Omental fat pad (tissue), 4 donors: Measurements from ENCODE around the gene PSME3IP1. TPM values are rescaled to one million over a fixed set of nuclear protein-coding genes. Genes with fewer than 3 reads are reported as not detected.
"Not testable (repeated sequence)": the region's sequence is repeated elsewhere in the genome, so short reads cannot be mapped to it uniquely, and the experiment has no call there.

Experiments used
- ATAC-seq: fragments of 150-250 bp; one replicate; pipeline ENCODE4 v1.9.1; 2016; ENCODE audit warnings: mild to moderate bottlenecking, moderate library complexity; ENCODE audit not compliant: low FRiP score
- DNase-seq: peaks from one replicate; pipeline ENCODE4 v3.0.0-alpha.2; 2019; ENCODE audit warnings: low spot score
- total RNA-seq, 4 donors: library from RNA; depleted of rRNA; stranded (reverse); fragments of >200 nt; gene quantifications; one replicate each; pipeline ENCODE4 v1.1.0, GENCODE V29; 2016
- TF ChIP-seq, protein P1 (sequence below), 3 donors: fragments of 450-650 bp; IDR thresholded peaks; one replicate each; pipeline ENCODE4 v1.5.1; 2016 to 2017; ENCODE audit warnings: antibody characterized with exemption in 3 of 3, mild to moderate bottlenecking in 3 of 3, moderate library complexity in 2 of 3

Gene PSME3IP1
- total RNA-seq, 4 donors from 2014 or later = 47.1 to 62.6 (median 54.5) TPM

DNA sequence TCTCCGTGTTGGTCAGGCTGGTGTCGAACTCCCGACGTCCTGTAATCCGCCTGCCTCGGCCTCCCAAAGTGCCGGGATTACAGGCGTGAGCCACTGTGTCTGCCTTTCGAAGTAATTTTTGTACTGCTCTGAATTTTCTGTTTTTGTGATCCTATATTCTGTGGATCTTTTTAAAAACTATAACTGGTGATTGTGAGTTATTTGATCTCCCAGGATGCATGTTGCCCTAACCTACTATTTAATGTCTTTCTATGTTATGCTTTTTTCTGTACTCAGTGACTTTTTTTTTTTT is 2.8 kb upstream of the PSME3IP1 start:
- DNase-seq (no peak), ATAC-seq (no peak)
- TF ChIP-seq, protein P1, sequence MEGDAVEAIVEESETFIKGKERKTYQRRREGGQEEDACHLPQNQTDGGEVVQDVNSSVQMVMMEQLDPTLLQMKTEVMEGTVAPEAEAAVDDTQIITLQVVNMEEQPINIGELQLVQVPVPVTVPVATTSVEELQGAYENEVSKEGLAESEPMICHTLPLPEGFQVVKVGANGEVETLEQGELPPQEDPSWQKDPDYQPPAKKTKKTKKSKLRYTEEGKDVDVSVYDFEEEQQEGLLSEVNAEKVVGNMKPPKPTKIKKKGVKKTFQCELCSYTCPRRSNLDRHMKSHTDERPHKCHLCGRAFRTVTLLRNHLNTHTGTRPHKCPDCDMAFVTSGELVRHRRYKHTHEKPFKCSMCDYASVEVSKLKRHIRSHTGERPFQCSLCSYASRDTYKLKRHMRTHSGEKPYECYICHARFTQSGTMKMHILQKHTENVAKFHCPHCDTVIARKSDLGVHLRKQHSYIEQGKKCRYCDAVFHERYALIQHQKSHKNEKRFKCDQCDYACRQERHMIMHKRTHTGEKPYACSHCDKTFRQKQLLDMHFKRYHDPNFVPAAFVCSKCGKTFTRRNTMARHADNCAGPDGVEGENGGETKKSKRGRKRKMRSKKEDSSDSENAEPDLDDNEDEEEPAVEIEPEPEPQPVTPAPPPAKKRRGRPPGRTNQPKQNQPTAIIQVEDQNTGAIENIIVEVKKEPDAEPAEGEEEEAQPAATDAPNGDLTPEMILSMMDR (IDR thresholded peaks at IDR 0.05) = no peak

DNA sequence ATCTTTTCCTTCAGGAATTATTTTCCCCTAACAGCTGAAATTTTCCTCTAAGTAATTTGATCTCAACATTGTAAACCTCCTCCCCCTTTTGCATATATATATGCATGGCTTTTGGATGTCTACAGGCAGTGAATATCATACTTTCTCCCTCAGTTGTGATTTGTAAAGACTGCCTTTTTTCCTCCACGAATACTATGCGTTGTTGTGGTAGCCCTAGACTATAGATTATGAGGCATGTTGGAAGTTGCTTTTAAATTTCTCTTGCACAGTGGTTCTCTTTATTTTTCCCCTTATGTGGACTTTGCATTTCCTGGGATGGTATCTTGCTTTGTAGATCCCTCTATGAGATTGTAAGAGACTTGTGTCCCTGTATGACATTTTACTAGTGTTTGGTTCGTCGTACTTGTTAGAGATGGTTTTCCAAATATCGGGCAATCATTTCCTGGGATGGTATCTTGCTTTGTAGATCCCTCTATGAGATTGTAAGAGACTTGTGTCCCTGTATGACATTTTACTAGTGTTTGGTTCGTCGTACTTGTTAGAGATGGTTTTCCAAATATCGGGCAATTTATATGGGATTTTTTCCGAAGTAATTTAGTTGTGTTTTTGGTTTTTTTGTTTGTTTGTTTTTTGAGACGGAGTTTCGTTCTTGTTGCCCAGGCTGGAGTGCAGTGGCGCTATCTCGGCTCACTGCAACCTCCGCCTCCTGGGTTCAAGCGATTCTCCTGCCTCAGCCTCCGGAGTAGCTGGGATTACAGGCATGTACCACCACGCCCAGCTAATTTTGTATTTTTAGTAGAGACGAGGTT is 2.3 kb upstream of the PSME3IP1 start:
- not testable (repeated sequence) for DNase-seq, ATAC-seq

DNA sequence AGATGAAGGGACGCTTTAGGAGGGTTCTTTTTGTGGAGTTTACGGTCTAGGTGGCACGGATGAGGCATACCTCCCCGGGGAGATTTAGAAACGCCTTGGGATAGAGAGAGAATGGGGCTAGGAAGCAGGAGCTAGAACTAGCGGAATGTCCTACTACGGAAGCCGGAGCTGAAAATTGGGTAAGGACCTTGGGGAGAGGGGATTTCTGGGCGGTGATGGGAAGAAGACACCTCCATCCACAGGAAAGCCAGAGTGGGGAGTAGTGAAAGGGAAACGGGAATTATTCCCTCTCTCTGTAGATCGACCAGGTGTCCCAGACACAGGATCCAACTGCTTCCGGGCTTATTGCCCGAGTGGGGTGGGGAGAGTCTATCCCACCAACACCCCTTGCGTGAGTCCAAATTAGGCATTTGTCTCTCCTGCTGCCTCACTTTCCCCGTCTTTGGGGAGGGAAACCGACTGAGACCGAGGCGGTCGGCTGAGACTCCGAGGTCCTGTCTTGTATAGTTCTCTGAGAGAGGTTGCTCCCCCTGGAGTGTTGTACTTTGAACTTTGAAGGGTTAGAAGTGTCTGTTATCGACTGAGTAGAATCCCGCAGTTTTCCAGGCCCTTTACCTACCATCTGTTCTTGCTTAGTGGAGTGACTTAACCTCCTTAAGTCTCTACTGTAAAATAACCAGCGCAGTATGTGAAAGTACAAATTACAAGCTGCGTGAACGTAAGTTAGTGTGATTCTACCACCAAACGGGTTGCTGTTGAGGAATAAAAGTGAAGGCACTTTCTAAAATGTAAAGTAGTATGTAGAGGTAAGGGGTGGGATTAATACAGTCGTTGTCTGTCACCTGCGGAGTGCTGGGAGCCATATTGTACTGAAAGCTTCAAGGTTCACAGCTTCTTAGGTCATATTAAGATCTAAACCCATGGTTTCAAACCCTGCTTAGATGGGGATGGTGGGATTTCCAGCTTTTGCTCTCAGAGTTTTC is 1.3 kb upstream of the PSME3IP1 start:
- no peak for ATAC-seq
- DNase-seq = no peak
- TF ChIP-seq, protein P1 (IDR thresholded peaks at IDR 0.05) = no peak

DNA sequence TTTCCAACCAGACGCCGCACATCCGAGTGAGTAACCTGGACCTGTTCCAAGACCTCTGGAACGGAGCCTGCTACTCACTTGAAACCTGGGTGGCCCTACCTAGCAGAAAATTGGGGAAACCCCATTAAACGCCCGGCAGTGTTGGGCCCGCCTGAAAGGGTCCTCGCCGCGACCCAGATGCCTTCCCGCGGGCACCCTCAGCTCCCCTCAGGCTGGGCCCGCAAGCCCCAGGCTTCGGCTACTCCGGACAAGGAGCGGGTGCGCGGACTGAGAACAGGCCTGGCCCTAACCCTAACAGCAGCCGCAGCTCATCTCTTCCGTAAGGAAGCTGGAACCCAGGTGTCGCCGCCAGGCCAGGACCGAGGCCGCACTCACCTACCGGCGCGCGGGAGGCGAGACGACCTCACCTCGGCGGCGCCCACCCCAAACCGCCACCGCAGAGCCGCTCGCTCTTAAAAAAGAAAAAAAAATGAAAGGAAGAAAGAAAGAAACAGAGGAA is 344 bp downstream of the PSME3IP1 start:
- ATAC-seq (peak; percentile 25), DNase-seq (peak; percentile 65)
- TF ChIP-seq, protein P1 (IDR thresholded peaks at IDR 0.05) = no peak

DNA sequence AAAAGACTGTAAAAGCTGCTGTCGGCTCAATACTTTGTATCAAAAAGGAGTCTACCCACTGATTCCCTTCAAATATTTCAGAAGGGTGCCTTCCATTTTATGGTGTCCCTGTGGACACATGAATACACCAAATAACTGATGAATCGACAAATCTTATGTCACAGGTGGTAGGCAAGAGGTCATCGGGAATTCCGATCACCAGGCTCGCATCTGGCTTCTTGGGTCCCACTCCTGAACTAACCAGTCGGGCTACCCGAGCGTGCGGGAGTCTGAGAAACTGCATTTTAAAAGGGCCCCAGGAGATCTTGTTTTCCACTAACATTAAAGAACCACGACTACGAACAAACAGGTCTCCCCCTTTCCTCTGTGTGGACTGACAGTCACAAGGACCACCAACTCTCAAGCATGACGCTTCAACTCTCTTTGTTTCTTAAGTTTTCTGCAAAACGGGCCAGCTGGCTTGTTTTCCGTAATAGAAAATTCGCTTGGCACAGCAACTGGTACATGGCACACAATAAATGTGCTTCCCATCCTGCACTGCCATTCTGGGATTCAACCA is 873 bp downstream of the PSME3IP1 start:
- no peak for DNase-seq
- TF ChIP-seq, protein P1 (IDR thresholded peaks at IDR 0.05) = no peak
- ATAC-seq = no peak

DNA sequence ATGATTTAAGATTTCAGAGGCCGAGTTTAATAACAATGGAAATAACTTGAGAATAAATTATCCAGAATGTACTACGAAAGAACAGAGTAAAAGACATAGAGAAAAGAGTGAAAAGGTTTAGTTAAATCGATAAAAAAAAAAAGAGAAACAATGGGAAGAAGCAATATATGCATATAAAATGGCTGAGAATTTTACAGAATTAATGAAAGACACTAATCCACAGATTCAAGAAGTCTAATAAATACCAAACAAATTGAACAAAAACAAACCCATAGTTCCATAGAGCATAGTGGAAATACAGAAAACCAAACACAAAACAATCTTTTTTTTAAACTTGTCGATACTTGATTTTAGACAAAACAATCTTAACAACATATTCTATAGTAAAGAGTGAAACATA is 1.7 kb downstream of the PSME3IP1 start:
- DNase-seq (no peak), ATAC-seq (no peak)
- TF ChIP-seq, protein P1 (IDR thresholded peaks at IDR 0.05) = no peak

DNA sequence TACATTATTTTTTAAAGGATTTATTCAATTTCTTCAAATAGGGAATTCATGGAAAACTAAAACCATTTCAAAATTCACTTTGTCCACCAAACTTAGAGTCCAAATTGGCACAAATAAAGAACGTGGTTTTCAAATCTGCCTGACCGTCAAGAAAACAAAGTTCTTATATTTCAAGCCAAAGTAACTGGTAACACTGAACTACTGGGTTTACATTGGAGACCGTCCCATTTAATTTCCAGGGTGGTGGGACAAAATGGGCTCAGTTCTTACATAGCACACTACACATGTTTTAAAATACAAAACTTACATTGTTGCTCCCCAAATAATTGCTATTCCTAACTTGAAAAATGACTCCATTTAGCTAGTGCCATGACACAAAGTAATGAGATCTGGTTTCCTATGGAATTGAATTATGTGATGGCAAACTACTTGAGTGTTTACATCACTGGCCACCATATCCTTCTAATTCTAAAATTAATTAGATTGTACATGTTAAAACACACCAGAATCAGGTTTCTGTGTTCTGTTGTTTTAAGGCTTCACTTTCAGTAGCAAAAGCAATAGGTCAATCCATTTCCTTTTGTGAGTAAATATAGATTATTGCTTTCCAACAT is 6.5 kb downstream of the PSME3IP1 start:
- DNase-seq (no peak), ATAC-seq (no peak)
- TF ChIP-seq, protein P1 (IDR thresholded peaks at IDR 0.05) = no peak
